ENCODE data around the gene SUPT3H.

GRCh38 chr6:45289751-45290514, 87.8 kb downstream of the SUPT3H start:
- TF ChIP-seq CTCF (IDR thresholded peaks at IDR 0.05; ENCODE audit: low read depth, low read length): no peak
- no peak for TF ChIP-seq POLR2A (IDR thresholded peaks at IDR 0.05; ENCODE audit: extremely low read depth, insufficient read length)
